Breast epithelium (tissue), 4 donors: ENCODE data around the gene BCAN. TPM values are rescaled to one million over a fixed set of nuclear protein-coding genes. Genes with fewer than 3 reads are reported as not detected.

Experiments used
- DNase-seq, 2 donors: peaks; one replicate each; pipeline ENCODE4 v3.0.0-alpha.2; 2019; ENCODE audit warnings: low spot score in 2 of 2
- H3K27ac ChIP-seq, 2 donors: fragments of 200-600 bp; sonication (generic) in 1 of 2; one replicate each; pipeline ENCODE4 v1.5.1; 2016 to 2019; ENCODE audit warnings: mild to moderate bottlenecking in 1 of 2
- H3K27me3 ChIP-seq, 2 donors: fragments of 200-600 bp; sonication (generic) in 1 of 2; one replicate each; pipeline versions ENCODE4 v1.5.1 to v1.6.0; 2017 to 2019; ENCODE audit warnings: control low read depth in 1 of 2, mild to moderate bottlenecking in 1 of 2
- H3K36me3 ChIP-seq: fragments of 200-600 bp; one replicate; pipeline ENCODE4 v1.5.1; 2019
- H3K4me1 ChIP-seq, 2 donors: fragments of 200-600 bp; sonication (generic); one replicate each; pipeline ENCODE4 v1.5.1; 2016 to 2019; ENCODE audit warnings: control low read depth in 1 of 2
- H3K4me3 ChIP-seq, 3 donors: fragments of 200-600 bp; sonication (generic); 1 replicate in 2 of 3; 2 replicates in 1 of 3; pipeline ENCODE4 v1.5.1; 2016 to 2019; ENCODE audit warnings: mild to moderate bottlenecking in 3 of 3, moderate library complexity in 2 of 3
- H3K9me3 ChIP-seq, 2 donors: fragments of 200-600 bp; sonication (generic) in 1 of 2; one replicate each; pipeline ENCODE4 v1.5.1; 2016 to 2019; ENCODE audit warnings: control low read depth in 1 of 2
- POLR2A ChIP-seq: fragments of 450-650 bp; IDR thresholded peaks from one replicate; pipeline ENCODE4 v1.6.1; 2016; ENCODE audit warnings: antibody characterized with exemption, mild to moderate bottlenecking, moderate library complexity
- POLR2AphosphoS5 ChIP-seq, 3 donors: sonication (generic); formaldehyde crosslinking; IDR thresholded peaks; one replicate each; pipeline ENCODE4 v1.6.1; 2017; ENCODE audit warnings: antibody characterized with exemption in 3 of 3
- intact Hi-C: fragments of 100-400 bp; cut with DNase I; formaldehyde crosslinking; loops from one replicate; pipeline ENCODE4 v1.15.1; 2023; ENCODE audit warnings: low total_unique reads
- total RNA-seq, 3 donors: library from RNA; depleted of rRNA; stranded (reverse); fragments of >200 nt; gene quantifications; one replicate each; pipeline ENCODE4 v1.1.0, GENCODE V29; 2016
- TF ChIP-seq, protein P1 (sequence below), 3 donors: fragments of 450-650 bp; IDR thresholded peaks; one replicate each; pipeline ENCODE4 v1.5.1; 2016 to 2017; ENCODE audit warnings: antibody characterized with exemption in 3 of 3, mild to moderate bottlenecking in 3 of 3, moderate library complexity in 3 of 3

The BCAN gene
- total RNA-seq, 3 donors from 2014 or later = 0.44 TPM; not detected in 2

DNA sequence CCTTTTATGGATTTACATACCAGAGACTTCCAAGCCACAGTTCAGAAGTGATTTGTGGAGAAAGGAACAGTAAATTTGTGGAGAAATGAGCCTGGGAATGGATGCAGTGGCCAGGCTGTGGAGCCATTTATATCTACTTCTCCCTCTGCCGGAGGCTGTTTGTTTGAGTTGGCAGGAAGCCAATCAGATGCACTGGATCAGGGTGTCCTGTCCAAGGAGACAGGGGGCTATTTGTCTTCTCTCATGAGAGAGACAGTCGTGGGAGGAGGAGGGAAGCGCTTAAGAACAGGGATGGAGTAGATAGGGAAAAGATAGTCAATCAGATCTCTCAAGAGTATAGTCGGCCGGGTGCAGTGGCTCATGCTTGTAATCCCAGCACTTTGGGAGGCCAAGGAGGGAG is 25.5 kb upstream of the BCAN start:
- no peak for DNase-seq
- no peaks in the 10 kb centered on the region for H3K36me3 ChIP-seq
- H3K27ac ChIP-seq = peak overlapping the region; percentile 13 to 81
- TF ChIP-seq POLR2AphosphoS5 (IDR thresholded peaks at IDR 0.05) (no peak), POLR2A (no peak)
- TF ChIP-seq, protein P1, sequence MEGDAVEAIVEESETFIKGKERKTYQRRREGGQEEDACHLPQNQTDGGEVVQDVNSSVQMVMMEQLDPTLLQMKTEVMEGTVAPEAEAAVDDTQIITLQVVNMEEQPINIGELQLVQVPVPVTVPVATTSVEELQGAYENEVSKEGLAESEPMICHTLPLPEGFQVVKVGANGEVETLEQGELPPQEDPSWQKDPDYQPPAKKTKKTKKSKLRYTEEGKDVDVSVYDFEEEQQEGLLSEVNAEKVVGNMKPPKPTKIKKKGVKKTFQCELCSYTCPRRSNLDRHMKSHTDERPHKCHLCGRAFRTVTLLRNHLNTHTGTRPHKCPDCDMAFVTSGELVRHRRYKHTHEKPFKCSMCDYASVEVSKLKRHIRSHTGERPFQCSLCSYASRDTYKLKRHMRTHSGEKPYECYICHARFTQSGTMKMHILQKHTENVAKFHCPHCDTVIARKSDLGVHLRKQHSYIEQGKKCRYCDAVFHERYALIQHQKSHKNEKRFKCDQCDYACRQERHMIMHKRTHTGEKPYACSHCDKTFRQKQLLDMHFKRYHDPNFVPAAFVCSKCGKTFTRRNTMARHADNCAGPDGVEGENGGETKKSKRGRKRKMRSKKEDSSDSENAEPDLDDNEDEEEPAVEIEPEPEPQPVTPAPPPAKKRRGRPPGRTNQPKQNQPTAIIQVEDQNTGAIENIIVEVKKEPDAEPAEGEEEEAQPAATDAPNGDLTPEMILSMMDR (IDR thresholded peaks at IDR 0.05) = no peak
- intact Hi-C loops = no loop called here
- no peaks in the 10 kb centered on the region for H3K4me1 ChIP-seq
- H3K9me3 ChIP-seq = no peaks in the 10 kb centered on the region
- peaks cover 0 to 14% of the 10 kb centered on the region in 2 donors for H3K27me3 ChIP-seq
- peak overlapping the region in 2 of 3 donors; percentile 19 to 43 for H3K4me3 ChIP-seq

DNA sequence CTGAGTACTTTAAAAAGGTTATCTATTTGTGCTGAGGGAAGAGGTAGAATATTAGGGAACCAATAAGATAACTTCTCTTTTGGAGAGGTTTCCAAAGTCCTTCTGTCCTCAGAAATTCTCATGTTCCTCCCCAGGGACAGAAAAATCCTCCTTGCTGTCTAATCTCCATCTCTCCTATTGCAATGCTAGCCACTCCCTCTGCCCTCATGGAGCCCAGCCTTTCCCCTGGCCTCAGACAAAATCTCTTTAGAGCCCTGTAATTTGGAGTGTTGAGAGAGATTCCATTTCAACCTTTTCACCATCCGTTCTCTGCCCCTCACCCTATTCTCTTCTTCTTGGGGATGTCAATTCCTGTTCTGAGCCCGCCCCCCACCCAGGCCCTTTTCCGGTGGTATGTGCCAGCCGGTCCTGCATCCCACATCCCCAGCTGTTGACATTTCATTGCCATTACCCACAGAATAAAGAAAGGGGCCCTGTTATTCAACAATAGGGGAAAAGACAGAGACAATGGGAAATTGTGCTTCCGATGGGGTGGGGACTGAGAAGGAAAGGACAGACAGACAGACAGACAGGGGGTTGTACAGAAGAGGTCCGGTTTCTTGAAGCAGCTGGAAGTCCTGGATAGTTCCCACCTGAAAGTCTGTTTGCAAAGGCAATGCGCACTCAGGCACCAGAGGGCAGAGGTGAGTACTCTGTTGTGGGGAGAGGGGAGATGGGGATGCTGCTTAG is 22.9 kb upstream of the BCAN start, which contains the start of gene HAPLN2:
Gene HAPLN2, plus strand, starts transcription at position 563 of the 729 bp plus-strand sequence. CDS start 4,076 bp downstream, outside the sequence.
- TF ChIP-seq, protein P1 (IDR thresholded peaks at IDR 0.05) = peak in 1 of 3 donors; percentile 17
- TF ChIP-seq POLR2AphosphoS5 (IDR thresholded peaks at IDR 0.05) (no peak), POLR2A (no peak)
- H3K27ac ChIP-seq = no peak within 1 kb of the TSS
- intact Hi-C loops = no loop called here
- no peaks in the 10 kb centered on the region for H3K4me1 ChIP-seq
- H3K36me3 ChIP-seq = no peaks in the 10 kb centered on the region
- H3K4me3 ChIP-seq = no peak within 1 kb of the TSS
- no peaks in the 10 kb centered on the region for H3K9me3 ChIP-seq
- H3K27me3 ChIP-seq = peaks cover 5 to 21% of the 10 kb centered on the region in 2 donors
- no peak for DNase-seq

DNA sequence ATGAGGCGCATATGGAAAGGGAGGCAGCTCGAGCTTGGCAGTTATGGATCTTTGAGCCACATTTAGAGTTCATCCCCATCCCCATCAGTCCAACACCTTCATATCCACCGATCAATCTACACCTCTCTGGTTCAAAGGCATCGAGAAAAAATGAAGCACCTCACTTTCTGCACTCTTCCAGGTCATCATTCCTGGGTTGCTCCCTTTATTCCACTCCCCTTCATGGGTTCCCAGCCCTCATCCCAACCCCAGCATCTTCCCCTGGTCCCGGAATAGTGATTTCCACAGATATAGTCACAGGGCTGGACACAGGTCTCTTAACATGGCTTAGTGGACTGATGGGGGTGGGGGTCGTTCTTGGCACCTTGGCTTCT is 22.3 kb upstream of the BCAN start:
- DNase-seq = no peak
- Histone ChIP-seq H3K4me3 (no peak overlapping the region), H3K4me1 (peaks cover 5% of the 10 kb centered on the region in 2 donors), H3K9me3 (no peaks in the 10 kb centered on the region), H3K36me3 (no peaks in the 10 kb centered on the region), H3K27me3 (peaks cover 5 to 26% of the 10 kb centered on the region in 2 donors), H3K27ac (no peak overlapping the region)
- TF ChIP-seq, protein P1 (IDR thresholded peaks at IDR 0.05) = no peak
- TF ChIP-seq POLR2A (no peak), POLR2AphosphoS5 (IDR thresholded peaks at IDR 0.05) (no peak)
- intact Hi-C loops = no loop called here

DNA sequence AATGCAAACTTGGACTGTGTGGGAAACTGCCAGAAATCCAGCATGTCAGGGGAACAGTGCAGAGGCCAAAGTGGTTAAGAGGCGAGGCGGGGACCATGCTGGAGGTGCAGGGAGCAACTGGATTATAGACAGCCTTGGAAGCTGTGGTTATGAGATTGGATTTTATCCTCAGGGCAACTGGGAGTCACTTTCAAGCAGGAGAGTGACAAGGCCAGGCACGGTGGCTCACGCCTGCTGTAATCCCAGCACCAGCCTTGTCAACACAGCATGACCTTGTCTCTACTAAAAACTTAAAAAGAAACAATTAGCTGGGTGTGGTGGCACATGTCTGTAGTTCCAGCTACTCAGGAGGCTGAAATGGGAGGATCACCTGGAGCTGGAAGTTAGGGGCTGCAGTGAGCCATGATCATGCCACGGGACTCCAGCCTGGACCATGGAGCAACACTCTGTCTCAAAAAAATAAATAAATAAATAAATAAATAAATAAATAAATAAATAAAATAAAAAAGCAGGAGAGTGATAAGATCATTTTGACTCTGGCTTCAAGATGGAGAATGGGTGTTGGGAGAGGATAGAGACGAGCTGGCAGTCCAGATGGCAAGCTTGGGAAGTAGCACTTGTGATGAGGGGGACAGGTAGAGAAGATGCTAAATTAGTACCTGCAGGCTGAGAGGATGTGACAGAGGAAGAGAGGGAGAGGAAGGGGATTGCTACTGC is 19.2 kb upstream of the BCAN start:
- H3K36me3 ChIP-seq = no peaks in the 10 kb centered on the region
- peaks cover 15 to 53% of the 10 kb centered on the region in 2 donors for H3K27me3 ChIP-seq
- TF ChIP-seq POLR2AphosphoS5 (IDR thresholded peaks at IDR 0.05) (no peak), POLR2A (no peak)
- TF ChIP-seq, protein P1 (IDR thresholded peaks at IDR 0.05) = no peak
- H3K9me3 ChIP-seq = no peaks in the 10 kb centered on the region
- DNase-seq = no peak
- H3K27ac ChIP-seq = no peak overlapping the region
- intact Hi-C loops = no loop called here
- peaks cover 11 to 16% of the 10 kb centered on the region in 2 donors for H3K4me1 ChIP-seq
- H3K4me3 ChIP-seq = no peak overlapping the region
